Hematopoietic multipotent progenitor cell treated with erythropoietin and hydrocortisone succinate and interleukin-3 and kit ligand, for 4 days (in vitro differentiated cells): ENCODE results near the gene SETBP1.

Experiments
- DNase-seq: peaks from one replicate; pipeline ENCODE4 v3.0.0-alpha.2; 2015

Gene SETBP1

DNA sequence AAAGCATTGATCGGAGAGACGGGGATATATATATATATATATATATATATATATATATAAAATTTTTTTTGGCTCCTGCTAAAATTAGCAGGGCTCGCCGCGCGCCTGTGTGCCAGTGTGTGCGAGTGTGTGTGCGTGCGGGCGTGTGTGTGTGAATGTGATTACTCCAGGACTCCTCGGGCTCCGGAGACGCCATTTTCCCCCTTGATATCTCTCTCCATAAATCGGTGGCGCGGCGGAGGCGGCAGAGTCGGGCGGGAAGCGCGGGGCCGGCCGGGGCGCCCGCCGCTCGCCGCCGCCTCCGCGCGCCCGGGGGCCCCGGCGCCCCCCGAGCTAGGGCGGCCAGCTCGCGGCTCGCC lies 795 bp upstream of the SETBP1 start:
- peak; percentile 71 for DNase-seq

DNA sequence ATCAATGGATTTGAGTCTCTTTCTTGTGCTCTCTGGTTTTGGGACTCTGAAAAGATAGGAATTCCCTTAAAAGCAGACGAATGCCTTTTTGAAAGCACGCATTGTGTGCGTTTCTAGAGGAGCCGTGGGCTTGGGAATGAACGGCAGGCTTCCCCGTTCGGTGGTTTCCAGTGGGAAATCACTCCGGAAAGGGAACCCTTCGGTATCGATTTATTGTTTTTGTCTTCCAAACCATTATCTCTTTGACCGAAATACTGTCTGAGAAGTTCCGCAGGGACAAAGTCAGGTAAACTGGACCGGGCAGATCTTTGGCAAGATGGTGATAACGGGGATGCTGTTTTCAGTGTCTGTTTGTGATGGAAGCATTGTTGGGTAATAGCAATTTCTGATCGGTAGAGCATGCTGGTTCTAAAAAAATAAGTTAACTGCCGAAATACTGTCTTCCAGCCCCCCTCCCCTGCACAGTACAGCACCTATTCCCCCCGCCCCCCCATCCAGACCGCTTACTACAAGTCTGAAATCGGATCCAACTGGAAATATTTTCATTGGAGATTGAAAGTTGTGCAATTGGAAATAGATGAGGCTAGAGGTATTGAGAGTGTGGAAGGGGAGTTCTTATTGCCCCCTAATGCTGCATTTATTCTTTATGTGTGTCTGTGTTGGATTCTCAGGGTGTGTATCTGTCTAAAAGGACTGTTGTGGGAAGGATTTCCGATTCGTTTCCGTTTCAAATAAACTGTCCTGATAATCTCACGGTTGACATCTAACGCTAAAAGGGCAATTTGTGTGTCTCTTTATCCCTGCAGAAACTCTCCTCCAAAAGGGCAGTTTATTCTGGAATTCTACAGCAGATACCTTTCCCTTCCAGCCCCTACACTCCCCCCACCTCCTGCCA lies 635 bp downstream of the SETBP1 start:
- DNase-seq: no peak

GRCh38 chr18:44682201-44682870 lies 1.6 kb downstream of the SETBP1 start:
- DNase-seq: no peak

GRCh38 chr18:44682871-44683221 lies 2.2 kb downstream of the SETBP1 start:
- no peak for DNase-seq

GRCh38 chr18:44683556-44683955 lies 2.9 kb downstream of the SETBP1 start:
- DNase-seq: no peak

- peak; percentile 33 for DNase-seq
These were observed 4.6 kb downstream of the SETBP1 start for GRCh38 chr18:44685296-44685695.

DNA sequence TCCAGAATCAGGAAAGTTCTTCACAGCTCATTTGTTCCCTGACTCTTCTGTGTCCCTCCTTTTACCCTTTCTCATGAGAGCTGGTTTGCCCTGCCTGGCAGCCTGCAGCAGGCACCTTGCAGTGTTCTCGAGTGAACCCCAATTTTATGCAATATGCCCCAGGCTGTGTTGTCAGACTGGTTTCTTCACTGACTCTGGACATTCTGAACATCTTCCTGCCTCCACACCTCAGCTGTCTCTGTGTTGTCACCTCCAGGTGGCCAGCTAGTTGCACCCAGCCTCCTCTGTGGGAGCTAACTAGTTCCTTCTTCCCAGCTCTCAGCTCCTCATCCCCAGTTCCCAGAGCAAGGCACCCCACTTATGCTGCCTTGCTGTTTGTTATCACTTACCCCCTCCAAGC lies 5.5 kb downstream of the SETBP1 start:
- no peak for DNase-seq

DNA sequence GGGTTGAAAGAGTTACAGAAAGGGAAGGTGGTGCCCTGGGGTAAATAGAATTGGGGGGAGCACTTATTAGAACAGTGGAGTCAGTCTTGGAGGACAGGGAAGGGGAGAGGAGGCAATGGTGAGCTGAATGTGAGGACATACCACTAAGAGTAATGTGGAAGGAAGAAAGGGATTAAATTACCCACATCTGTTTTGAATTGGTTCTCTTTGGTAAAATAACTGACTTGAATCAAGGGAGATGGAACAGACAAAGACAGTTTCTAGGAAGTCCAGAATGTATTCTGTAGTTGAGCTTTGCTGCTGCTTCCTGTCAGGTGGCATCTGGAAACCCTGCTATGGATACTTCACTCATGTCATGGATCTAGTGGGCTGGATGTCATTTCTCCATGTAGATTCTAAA lies 6.7 kb downstream of the SETBP1 start:
- no peak for DNase-seq

DNA sequence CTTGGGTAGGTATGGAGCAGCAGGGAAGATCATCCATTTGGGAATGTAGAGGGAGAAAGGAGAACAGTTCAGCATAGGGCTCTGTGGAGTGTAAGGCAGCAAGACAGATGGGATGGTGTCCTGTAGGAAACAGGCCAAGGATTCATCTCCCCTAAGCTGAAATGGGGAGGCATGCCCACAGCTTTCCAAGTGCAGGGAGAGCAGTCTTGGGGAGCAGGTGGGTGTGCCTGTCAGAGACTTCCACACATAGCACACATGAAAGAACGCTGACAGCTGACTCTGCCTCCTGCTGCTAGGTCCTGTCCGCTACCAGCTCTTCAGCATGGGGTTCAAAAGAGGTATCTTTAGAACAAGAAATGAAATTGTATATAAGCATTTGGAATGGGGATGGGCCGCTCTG lies 9.0 kb downstream of the SETBP1 start:
- DNase-seq: no peak

- no peak for DNase-seq
These were observed 10.6 kb downstream of the SETBP1 start for GRCh38 chr18:44691148-44691925.

DNA sequence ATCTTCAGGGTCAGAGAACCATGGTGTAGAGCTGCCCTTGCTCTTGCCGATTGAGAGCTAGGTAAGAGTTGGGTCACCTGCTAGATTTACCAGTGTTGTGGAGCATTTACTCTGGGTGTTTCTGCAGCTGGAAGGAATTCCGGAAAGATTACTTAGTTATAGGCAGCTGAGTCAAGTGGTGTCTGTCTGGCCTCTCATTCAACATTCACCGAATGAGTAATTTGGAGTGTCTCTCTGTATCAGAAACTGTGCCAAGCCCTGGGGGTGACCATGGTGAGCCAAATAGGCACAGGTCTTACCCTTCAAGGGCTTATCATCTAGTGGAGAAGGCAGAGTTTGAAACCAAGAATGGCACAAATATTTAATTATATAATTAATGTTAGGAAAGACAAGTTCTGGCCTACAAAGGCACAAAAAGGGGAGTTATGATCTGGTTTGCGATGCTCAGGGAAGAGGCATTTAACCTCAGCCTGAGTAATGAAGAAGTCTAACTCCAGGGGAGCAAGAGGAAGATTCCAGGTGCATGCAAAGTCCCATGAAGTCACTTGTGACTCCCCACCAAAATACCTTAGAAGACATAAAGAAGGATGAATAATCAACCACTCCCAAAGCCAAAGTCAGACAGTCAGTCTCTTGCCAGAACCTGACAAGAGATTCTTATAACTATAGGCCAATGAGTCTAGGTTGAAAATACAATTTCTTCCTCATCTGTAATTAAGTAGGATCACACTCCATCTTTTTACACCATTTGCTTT lies 12.5 kb downstream of the SETBP1 start:
- DNase-seq: no peak

DNA sequence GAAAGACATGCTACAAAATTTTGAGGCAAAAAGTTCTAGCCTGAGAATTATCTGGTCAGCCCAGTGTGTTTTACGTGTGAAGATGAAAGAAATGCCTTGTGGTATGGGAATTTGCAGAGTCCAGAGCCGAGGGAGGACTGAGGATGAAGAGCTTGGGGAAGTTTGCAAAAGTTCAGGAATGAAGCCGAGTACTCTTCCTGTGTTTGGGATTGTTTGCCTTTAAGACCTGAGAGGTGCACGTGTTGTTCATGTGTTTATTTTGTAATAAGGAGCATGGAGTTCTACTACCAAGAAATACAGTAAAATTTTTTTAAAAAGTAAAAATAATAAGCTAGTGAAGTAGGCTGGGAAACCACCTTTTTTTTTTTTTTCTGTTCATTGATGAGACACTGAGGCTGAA lies 14.8 kb downstream of the SETBP1 start:
- DNase-seq: no peak

DNA sequence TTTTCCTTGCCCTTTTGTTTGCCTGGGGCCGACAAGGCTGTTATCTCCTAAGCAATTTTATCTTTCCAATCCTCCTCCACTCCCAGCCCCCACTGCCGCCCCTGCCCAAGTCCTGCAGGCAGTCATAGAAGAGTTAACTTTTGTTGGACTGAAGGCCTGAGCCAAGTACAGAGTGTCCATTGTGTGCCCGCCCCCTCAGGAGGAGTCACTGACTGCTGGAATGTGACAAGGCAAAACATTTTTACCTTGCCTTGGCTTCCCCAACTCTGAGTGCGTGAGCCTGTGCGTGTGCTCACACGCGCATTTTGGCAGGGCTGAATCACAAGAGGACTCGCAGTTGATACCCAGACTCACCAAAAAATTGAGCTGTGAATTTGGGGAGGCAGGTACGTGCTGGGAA lies 16.2 kb downstream of the SETBP1 start:
- DNase-seq: no peak

DNA sequence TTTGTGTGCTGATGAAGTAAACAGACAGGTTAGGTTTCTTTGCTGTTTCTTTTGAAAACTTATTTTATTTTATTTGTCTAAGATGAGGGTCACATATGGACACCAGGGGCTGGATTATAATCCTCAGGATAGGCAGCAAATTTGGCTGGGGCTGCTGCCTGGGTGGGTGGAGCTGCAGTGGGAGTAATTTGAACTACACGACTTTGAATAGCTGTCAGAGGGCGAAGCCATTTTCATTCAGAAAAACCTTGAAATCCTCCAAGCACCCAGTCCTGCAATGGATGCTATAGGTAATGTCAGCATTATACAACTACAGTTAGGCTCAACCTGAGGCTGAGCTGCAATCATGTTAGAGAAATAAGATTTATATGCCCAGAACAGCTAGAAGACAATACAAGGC lies 16.6 kb downstream of the SETBP1 start:
- no peak for DNase-seq

- no peak for DNase-seq
These were observed 17.8 kb downstream of the SETBP1 start for GRCh38 chr18:44698518-44698917.

GRCh38 chr18:44699572-44700261 lies 19.0 kb downstream of the SETBP1 start:
- no peak for DNase-seq

- DNase-seq: peak; percentile 48
These were observed 20.0 kb downstream of the SETBP1 start for GRCh38 chr18:44700652-44701051.

DNA sequence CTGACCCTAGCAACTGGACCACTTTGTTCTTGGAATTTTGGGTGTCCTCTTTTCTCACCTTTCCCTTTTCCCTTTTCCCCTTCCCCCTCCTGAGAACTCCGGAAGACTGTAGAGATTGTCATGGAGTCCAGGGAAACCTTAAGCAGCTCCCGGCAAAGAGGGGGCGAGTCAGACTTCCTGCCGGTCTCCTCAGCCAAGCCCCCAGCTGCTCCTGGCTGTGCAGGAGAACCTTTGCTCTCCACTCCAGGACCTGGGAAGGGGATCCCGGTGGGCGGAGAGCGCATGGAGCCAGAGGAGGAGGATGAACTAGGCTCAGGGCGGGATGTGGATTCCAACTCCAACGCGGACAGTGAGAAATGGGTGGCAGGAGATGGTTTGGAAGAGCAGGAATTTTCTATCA lies 20.5 kb downstream of the SETBP1 start:
- DNase-seq: no peak

GRCh38 chr18:44702594-44702993 lies 21.9 kb downstream of the SETBP1 start:
- no peak for DNase-seq

GRCh38 chr18:44704135-44704789 lies 23.6 kb downstream of the SETBP1 start:
- DNase-seq: no peak

- no peak for DNase-seq
These were observed 24.5 kb downstream of the SETBP1 start for GRCh38 chr18:44705075-44705675.
